GM12892 (cell line): ENCODE data around the gene TMEM242.

Source experiments
- POLR2A ChIP-seq: IDR thresholded peaks from 2 replicates; pipeline ENCODE4 v1.6.1; 2011; ENCODE audit warnings: low read depth, low read length, control low read depth
- POLR2AphosphoS5 ChIP-seq: IDR thresholded peaks from 2 replicates; pipeline ENCODE4 v1.6.1; 2011; ENCODE audit warnings: low read depth, low read length, control low read depth
- TAF1 ChIP-seq: IDR thresholded peaks from 2 replicates; pipeline ENCODE4 v1.6.1; 2011; ENCODE audit warnings: low read depth, mild to moderate bottlenecking, control low read depth, low read length, borderline replicate concordance

GRCh38 chr6:157253699-157254098 lies 69.6 kb downstream of the TMEM242 start:
- TF ChIP-seq POLR2A, result no peak
- no peak for TF ChIP-seq POLR2AphosphoS5
- TF ChIP-seq TAF1, result no peak
